Panc1 (cell line): ENCODE results near the gene PPP1R8.

ENCODE experiments used
- CTCF ChIP-seq: fragments of 450-650 bp; IDR thresholded peaks from 2 replicates; pipeline ENCODE4 v1.5.1; 2017; ENCODE audit warnings: mild to moderate bottlenecking
- POLR2AphosphoS5 ChIP-seq: IDR thresholded peaks from 2 replicates; pipeline ENCODE4 v1.6.1; 2012; ENCODE audit warnings: mild to moderate bottlenecking, low read depth, low read length, moderate library complexity
- REST ChIP-seq, 2 experiments: IDR thresholded peaks; 2 replicates each; pipeline ENCODE4 v1.6.1; 2011 to 2012; ENCODE audit warnings: low read depth in 2 of 2, control low read depth in 1 of 2, low read length in 1 of 2, mild to moderate bottlenecking in 1 of 2, moderate library complexity in 1 of 2; ENCODE audit not compliant: insufficient read depth in 1 of 2
- SIN3A ChIP-seq: IDR thresholded peaks from 2 replicates; pipeline ENCODE4 v1.6.1; 2012; ENCODE audit warnings: low read depth, mild to moderate bottlenecking, low read length, moderate library complexity, borderline replicate concordance; ENCODE audit not compliant: insufficient read depth
- TCF7L2 ChIP-seq: IDR thresholded peaks from 2 replicates; pipeline ENCODE4 v1.6.1; 2011; ENCODE audit warnings: mild to moderate bottlenecking, low read depth, low read length, inconsistent platforms

GRCh38 chr1:27856561-27857343 is 26.2 kb downstream of the PPP1R8 start:
- no peak for TF ChIP-seq POLR2AphosphoS5
- no peak for TF ChIP-seq CTCF
- TF ChIP-seq TCF7L2: no peak
- TF ChIP-seq SIN3A: no peak
- no peak for TF ChIP-seq REST (IDR thresholded peaks at IDR 0.05; ENCODE audit: insufficient read depth in 1 of 2, low read depth in 2 of 2, low read length in 1 of 2)
